Stimulated activated CD4-positive, alpha-beta T cell treated with anti-CD3 and anti-CD28 coated beads, Interleukin-1b, Interleukin-23, amount 100 ng/mL, for 4 hours (primary cell): ENCODE data around the gene SEMA3C.

ENCODE experiments used
- DNase-seq, 2 donors: peaks; one replicate each; pipeline ENCODE4 v3.0.0-alpha.2; 2020; ENCODE audit warnings: low read depth in 2 of 2

SEMA3C gene

DNA sequence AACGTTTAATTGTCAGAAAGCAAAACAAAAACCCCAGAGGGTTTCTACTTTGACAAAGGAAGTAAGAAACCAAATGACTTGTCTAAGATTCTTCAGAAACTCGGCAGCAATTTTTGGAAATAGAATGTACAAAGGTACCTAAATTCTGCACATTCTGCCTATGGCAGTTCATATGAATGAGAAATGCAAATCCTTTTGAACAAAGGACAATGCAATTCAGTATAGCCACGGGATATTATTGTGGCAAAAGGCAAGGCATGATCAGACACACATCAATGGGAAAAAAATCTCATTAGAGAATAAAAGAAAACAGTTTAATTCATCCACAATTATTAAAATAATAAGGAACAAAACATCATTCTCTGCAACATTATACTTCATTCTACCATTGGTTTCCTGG, 93.4 kb downstream of the SEMA3C start:
- DNase-seq = no peak

DNA sequence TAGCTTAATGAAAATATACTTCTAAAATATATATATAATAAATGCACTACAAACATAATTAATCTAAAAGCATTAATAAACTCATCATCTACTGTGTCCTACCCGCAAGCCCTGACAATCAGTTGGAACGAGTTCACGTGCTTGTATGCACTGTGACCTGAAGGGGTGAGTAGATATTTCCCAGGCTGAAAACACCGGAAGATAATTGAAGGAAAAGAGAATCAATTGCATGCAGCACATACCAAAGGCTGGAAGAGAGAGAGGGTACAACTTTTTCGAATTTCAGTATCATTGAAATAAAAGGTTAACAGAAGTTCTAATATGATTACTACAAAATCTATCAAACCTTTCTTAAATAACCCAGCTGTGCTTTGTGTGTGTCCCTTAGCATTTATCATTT, 94.6 kb downstream of the SEMA3C start:
- no peak for DNase-seq

DNA sequence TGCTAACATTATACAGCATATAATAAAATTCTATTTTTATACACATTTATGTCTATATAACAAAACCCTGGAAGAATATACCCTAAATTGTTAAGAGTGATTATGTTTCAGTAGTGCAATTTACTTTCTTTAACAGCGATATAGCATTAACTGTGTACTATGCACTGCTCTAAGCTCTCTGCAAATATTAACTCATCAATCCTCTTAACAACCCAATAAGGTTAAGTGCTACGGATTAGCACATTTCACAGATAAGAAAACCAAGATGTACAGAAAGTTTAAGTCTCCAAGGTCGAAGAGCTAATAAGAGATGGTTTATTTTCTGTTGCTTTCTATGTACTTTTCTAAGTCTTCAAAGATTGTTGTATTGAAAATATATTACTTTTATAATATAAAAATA, 95.8 kb downstream of the SEMA3C start:
- no peak for DNase-seq

DNA sequence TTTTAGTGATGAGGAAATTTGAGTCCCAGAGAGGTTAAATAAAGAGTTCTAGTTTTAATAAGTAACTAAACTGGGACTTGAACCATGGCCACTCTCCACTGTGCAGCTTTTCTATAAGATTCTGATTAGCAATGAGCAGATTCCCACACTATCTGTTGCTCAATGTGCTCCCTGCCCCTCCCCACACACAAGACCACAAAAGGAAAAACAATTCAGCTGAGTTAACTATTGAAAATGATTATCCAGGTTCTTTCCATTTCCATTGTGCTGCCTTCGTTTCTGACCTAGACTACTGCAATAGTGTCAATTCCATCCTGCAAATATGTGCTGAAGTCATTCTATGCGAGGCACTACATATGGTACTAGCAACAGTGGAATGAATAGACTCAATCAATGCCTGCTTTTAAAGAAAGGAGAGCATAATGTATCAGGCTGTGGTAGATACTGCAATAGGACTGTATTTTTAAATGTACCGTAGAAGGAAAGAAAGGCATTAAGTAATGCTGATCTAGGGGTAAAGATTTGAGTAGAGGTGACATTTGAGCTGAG, 97.0 kb downstream of the SEMA3C start:
- DNase-seq = no peak

DNA sequence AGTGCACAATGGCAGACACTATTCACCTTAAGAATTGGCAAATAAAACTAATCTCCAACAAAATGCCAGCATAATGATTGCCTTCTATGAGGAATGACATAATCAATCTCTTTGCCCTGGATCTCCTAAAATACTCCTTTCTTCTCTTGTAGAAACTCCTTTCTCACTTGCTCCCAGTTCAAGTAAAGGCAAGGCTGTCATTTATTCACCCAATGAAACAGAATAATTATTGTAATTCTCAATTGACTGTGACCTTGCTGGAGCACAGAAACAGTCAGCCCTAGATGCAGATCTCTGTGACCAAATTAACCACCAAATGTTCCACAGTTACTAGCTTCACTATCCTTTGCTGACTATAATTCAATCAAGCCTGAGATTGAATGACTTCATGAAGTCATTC, 99.3 kb downstream of the SEMA3C start:
- no peak for DNase-seq

DNA sequence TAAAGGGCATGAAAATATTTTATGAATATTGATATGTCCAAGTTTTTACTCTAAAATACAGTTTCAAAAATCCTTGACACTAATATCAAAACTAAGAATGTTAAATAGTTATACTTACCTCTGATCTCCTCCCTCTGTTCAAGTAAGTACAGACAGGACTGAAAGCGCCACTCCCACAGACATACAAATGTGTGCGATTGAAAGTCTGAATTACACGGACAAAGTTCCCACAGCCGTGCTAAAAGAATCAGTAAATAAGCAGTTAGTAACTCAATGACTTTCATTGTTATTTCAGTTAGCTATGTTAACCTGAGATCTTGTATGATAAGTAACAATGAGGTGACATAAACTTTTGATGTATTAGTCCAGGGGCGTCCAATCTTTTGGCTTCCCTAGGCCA, 100.7 kb downstream of the SEMA3C start:
- no peak for DNase-seq

DNA sequence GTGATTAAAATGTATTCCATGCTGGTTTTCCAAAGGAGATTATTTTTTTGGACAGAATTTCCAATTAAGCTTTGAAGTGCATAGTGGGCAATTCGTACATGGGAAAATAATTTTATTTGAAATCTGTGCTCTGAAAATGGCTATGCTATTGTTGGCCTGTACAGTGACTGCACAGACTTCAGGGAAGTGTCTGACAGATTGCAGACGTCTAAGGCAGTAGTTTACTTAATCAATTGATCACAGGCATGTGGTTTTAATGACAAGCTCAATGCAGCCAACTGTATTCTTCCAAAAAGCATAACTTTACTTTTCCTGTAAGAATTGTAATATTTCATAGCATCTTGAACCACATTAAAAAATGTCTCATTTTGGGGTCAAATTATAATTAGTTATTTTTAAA, 102.0 kb downstream of the SEMA3C start:
- DNase-seq = no peak

DNA sequence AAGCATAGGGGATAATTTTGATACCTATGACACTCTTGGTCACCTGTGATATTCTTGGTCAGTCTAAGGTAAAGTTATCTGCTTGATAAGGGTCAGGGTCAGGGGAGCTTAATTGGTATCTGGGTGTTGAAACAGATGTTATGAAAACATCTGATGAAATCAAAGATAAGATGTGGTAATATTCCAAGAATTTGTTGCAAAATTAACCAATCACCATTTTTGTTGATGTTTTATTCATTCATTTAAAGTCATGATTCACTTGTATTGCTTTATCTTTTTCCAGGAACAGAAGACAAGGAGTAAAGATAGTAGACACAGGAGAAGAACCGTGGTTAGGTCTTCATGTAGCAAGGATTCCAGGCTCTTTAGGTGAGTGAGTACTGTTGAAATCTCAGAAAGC, 103.1 kb downstream of the SEMA3C start:
- DNase-seq = no peak

DNA sequence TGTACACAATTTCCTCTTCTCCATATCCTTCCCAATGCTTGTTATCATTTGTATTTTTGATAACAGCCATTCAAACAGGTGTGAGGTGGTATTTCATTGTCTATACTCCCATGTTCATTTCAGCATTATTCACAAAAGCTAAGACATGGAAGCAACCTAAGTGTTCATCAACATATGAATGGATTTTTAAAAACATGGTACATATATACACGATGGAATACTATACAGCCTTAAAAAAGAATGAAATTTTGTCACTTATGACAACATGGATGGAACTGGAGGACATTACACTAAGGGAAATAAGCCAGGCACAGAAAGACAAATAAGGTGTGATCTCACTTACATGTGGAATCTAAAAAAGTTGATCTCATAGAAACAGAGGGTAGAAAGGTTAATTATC, 109.3 kb downstream of the SEMA3C start:
- DNase-seq = no peak

DNA sequence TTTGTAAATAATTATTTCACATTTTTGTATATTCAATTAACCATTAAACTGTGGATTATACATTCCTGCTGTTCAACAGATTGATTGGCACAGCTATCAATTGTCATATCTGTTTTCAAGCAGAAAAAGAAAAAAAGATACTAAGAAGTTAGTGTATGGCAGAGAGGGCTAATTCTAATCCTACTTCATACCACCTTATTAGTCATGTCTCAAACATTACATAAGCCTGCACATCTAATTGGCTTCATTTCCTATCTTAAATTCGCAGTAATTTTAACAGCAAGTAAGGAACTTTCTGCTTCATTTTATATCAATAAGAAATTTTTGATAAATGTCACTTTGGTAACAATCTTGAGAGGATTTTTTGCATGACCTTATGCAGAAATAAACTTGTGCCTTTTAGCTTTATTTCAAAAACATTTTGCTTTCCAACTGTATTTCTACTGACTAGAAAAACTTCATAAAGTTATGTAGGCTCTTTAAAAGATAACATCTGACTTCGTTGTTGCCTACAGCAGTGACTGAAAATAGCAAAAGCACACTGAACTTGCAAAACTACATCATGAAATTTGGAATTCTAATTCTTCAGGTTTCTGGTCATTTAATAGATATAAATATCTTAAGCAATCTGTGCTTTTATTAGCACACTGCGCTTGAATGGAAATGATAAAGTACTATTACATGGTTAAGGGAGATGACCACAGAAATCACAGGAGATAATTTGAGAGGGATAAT, 111.5 kb downstream of the SEMA3C start:
- DNase-seq = no peak

DNA sequence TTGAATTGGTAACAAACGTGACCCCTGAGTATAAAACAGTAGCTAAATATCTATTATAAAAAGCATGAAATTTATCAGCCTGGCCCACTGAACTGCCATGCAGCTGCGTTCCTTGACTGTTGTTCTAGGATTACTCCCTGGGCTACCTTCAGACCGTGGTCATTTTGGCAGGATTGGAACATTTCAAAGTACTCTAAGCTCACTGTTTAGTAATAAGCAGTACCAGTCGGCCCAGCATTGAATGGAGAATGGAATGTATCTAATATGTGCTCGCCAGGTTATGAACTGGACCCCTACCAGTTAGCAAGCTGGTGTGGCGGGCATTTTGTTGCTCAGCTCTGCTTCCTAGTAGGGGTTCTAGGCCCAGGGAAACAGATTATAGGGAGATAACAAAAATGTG, 112.2 kb downstream of the SEMA3C start:
- no peak for DNase-seq

DNA sequence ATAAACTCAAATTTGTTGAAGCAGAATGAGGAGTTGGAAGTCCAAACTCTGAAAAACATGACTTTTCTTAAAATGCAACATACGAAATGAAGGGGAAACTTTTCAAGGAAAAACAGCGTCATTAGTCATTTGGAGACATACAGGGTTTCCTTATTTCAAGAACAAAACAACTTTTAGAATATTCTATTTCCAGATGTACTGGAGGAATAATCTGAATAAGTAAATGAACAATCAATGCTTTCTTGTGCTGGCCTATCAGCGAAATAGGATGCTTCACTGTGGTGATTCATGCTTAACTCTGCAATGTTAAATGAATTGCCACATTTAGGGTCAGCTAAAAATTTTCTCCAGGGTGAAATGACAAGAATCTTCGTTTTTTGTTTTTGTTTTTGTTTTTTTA, 114.3 kb downstream of the SEMA3C start:
- no peak for DNase-seq

DNA sequence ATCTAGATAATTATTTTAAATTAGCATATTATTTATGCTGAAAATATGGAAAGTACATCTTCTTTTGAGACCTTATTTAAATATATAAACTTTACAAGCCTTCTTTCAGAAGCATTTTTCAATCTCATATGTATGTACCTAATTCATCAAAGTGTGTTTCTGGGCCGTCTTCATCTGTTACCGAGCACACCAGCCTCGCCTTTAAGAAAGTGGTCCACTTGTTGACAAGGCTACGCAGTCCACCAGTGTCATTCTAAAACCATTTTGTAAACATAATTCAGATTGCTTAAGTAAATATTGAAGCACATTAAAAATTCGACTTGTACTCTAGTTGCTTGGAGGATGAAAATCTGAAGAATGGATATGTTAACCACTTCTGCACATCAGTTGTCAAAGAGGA, 116.3 kb downstream of the SEMA3C start:
- DNase-seq = no peak

DNA sequence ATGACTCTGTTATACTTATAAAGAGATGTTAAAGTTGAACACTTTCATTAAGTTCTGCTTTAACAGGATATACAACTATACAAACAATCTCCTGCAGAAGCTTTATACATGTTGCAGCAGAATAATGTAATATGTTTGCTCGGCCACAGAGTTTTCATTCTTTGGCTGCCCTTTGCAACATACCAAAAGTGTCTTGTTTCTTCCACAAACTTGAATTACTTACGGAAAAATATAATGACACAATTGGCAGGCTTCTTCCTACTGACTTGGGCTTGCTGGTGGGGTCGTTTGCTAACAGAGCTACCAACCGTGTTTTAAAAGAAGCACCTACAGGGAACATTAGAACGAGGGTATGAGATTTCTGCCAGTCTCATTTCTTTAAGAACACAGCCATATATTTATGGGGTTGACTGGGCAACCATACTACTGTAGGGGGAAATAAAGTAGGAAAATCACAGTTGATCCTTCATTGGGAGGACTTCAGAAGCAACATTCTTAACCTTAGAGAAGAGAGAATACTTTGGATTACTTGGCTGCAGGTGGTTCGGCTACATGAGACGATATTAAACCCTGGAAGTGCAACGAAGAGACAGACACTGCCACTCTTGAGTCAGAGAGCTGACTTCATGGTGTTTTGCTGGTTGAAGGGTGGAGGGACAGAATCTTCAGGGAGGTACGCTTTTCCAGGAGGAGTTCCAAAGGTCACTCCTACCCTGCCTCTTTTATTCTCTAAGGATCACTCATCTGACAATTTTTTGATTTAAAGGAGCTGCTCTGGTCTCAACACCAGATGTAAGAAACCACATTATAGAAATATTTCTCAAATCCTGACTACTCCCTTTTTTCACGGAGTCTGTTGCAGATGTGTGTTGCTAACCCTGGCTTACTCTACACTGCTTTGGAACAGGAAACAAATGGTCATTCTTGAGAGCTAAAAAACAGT, 123.9 kb downstream of the SEMA3C start:
- no peak for DNase-seq

DNA sequence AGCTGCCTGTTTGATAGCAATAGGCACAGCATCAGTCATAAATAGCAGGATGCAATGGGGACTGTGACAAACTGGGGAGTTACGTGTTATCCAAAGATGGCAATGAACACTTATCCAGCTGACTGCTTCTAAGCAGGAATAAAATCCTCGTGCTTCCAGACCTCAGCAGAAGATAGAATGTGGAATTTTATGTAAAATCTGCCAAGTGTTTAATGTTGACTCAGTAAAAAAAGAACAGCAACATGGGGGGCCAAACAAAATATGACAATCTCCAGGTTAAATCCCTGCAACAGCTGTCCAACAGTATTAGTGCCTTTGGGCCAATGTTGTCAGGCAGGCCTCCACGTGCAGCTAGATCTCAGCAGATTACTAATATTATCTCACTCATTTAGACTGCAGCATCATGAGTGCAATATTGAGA, 127.3 kb downstream of the SEMA3C start:
- DNase-seq = no peak

DNA sequence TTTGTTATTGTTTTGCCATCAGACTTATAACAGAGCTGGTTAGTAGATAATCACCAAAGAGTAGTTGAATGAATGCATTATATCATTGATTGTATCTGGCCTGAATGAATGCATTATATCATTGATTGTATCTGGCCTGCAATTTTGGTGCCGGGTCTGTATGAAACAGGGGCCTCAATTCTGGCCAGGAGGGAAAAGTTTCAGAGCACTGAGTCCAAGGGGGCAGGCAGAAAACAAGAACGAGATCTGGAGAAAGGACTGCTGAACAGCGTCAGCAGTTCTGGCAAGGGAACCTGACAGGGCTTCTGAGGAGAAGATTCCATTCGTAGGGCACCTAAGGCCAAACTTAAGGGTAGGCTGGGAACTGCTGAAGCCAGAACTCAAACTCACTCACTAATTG, 128.0 kb downstream of the SEMA3C start:
- DNase-seq = no peak

DNA sequence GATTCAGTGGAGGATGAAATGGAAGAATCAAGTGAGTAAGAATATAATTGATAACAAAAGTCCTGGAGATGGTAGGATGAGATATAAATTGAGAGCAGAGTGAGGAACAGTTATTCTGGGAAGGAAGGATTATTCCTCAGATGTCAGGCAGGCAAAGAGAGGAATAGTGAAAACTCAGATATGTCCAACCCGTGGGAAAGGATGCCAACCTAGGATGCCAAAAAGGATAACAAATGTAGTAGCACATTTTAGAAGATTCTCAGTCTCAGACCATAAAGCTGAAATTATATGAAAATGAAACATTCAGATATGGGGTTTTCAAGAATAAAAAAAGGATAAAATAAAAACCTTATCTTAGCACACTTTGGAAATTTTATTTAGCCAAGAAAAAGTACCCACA, 131.1 kb downstream of the SEMA3C start:
- DNase-seq = no peak

DNA sequence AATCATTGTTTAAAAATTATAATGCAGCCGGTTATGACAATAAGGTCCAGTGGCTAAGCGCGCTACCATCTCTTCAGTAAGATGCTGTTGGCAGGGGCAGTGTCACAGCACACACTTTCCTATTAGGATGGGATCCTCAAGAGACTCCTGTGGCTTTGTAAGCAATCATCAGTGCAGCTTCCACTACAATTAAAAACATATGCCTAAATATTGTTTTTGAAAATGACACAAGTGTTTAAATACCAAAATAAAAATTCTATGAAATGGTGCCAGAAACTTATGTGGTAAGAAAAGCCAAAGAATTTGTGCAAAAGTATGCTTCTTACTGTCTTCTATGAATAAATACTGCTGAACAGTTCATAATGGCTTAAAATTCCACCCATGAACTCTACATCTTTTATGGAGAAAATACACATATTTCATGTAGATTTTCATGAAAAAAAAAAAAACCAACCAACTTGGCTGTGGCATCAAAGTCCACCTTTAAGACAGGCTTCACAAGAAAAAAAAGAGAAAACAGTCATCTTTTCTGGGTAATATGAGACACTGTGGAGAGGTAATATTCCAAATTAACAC, 132.8 kb downstream of the SEMA3C start:
- DNase-seq = no peak

DNA sequence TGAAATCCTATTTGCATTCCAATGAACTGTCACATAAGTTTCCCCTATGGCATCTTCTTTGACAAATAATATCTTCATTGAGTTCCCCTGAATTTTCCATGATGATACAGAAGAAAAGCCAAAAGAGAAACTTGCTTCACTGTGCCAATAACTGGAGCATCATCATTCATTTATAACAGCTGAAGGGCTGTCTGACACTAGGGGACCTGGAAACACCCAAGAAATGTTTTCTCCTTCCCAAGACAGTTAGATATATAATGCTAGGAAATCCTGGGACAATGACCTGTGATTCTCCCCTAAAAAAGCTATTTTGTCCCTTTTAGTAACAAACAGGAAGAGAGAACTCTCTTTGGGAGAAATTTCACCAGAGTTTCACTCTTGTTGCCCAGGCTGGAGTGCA, 133.6 kb downstream of the SEMA3C start:
- no peak for DNase-seq

DNA sequence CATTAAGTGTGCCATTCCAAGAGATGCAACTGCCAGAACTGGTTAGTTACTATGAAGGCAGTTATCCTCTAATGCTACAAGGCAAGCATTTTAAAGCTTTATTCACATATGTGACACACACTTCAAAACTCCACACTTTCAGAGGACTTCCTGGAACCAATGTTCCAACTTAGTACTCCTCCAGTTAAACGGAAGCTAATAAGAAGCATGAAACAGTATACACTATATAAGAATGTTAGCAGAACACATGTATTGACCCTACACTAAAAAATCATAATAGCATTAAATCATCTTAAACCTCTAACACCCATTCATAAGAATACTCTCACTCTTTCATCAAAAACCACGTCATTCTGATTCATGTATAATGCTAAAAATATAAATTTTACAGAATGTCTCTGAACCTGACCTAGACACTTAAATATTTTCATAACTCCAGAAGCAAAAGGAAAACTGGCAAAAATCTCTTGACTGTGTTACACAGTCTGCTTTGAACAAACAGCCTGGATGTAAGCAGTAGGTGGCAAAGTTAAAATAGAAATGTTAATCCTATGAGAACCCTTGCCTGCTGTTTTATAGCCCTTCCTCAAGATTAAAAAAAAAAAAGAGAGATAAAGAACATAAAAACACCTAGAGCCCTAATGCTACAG, 135.0 kb downstream of the SEMA3C start:
- no peak for DNase-seq

DNA sequence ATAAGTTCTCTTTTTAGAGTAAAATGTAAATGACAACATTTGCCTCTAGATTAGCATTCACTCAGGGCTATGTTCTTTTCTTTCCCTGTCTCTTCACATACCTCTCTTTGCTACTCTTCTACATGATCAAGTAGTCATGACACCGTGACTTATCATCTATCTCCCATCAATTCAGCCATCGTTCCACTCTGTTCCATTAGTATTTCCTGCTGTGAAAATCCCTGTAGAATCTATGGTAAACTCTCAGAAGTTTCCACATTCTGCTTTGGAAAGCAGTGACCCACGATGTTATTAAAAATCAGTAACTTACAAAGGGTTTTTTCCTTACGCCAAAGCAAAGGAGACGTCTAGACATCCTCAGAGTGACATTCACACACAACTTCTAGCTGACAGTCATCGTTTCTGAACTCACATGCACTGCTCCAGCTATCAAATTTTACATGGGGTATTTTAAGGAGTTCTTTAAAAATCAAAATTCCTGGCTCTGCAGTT, 135.6 kb downstream of the SEMA3C start:
- no peak for DNase-seq

DNA sequence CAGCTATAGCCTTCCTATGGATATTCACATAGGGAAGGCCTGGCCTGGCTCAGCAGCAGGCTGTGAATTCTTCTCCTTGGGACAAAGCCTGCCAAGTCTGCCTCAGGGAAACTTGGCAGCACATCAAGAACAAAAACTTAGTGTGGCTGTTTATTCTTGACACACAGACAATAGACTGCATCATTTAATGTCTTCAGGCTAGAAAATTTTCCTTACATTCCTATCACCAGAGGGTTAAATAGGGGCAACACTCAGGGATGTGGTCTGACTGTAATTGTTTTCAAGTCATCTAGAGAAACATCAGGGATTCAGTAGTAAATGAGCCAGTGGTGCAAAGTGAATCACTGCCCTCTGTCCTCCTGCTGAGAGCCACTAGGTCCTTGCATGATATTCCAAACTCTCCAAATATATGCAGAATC, 137.3 kb downstream of the SEMA3C start:
- DNase-seq = no peak
